GM23338 (cell line): ENCODE results near the gene RBM27. TPM values are rescaled to one million over a fixed set of nuclear protein-coding genes. Genes with fewer than 3 reads are reported as not detected.

ENCODE experiments used
- ATAC-seq: fragments of 200-7000 bp; cut with Tn5 transposase; 3 replicates; pipeline ENCODE4 v1.9.1; 2020
- DNase-seq: peaks from one replicate; pipeline ENCODE4 v3.0.0-alpha.2; 2015; ENCODE audit warnings: low spot score
- H2AFZ ChIP-seq: fragments of 200-600 bp; sonication (generic); 2 replicates; pipeline ENCODE4 v1.8.0; 2016; ENCODE audit warnings: antibody characterized with exemption, mild to moderate bottlenecking, moderate library complexity
- H3F3A ChIP-seq: fragments of 200-600 bp; sonication (generic); replicated peaks from 2 replicates; pipeline ENCODE4 v1.8.0; 2017; ENCODE audit warnings: antibody characterized with exemption, mixed run types, low read depth
- H3K27ac ChIP-seq: fragments of 200-600 bp; sonication (generic); 2 replicates; pipeline ENCODE4 v1.6.1; 2016; ENCODE audit warnings: low read depth
- H3K27me3 ChIP-seq: fragments of 200-600 bp; sonication (generic); 2 replicates; pipeline ENCODE4 v1.8.0; 2016; ENCODE audit warnings: mild to moderate bottlenecking, mixed run types, moderate library complexity; ENCODE audit not compliant: insufficient read depth
- H3K36me3 ChIP-seq: fragments of 200-600 bp; sonication (generic); 2 replicates; pipeline ENCODE4 v1.8.0; 2016; ENCODE audit warnings: mild to moderate bottlenecking; ENCODE audit not compliant: insufficient read depth
- H3K4me1 ChIP-seq: fragments of 200-600 bp; sonication (generic); 2 replicates; pipeline ENCODE4 v1.8.0; 2016; ENCODE audit warnings: mild to moderate bottlenecking, moderate library complexity; ENCODE audit not compliant: insufficient read depth
- H3K4me2 ChIP-seq: fragments of 200-600 bp; sonication (generic); 2 replicates; pipeline ENCODE4 v1.7.1; 2017; ENCODE audit warnings: mixed run types
- H3K4me3 ChIP-seq: fragments of 200-600 bp; sonication (generic); 2 replicates; pipeline ENCODE4 v1.6.1; 2016; ENCODE audit warnings: mixed run types
- H3K79me2 ChIP-seq: fragments of 200-600 bp; sonication (generic); replicated peaks from 2 replicates; pipeline ENCODE4 v1.8.0; 2017; ENCODE audit warnings: mild to moderate bottlenecking; ENCODE audit not compliant: insufficient read depth
- H3K9me2 ChIP-seq: fragments of 200-600 bp; sonication (generic); 2 replicates; pipeline ENCODE4 v1.8.0; 2017; ENCODE audit not compliant: insufficient read depth
- H4K20me1 ChIP-seq: fragments of 200-600 bp; sonication (generic); replicated peaks from 2 replicates; pipeline ENCODE4 v1.8.0; 2017; ENCODE audit warnings: mild to moderate bottlenecking; ENCODE audit not compliant: insufficient read depth
- H3K27ac Mint-ChIP-seq: 2 replicates; pipeline ENCODE4 v1.8.0; 2020; ENCODE audit warnings: inconsistent platforms, mild to moderate bottlenecking, moderate library complexity, mixed read lengths
- H3K27me3 Mint-ChIP-seq: 3 replicates; pipeline ENCODE4 v1.8.0; 2022; ENCODE audit warnings: low read depth, mild to moderate bottlenecking, moderate library complexity, mixed read lengths, inconsistent platforms; ENCODE audit not compliant: insufficient read depth, poor library complexity
- H3K36me3 Mint-ChIP-seq: 3 replicates; pipeline ENCODE4 v1.8.0; 2021; ENCODE audit warnings: low read depth, mild to moderate bottlenecking, inconsistent platforms, moderate library complexity, mixed read lengths
- H3K4me1 Mint-ChIP-seq: 3 replicates; pipeline ENCODE4 v1.8.0; 2020; ENCODE audit warnings: mild to moderate bottlenecking, inconsistent platforms, mixed read lengths
- H3K4me3 Mint-ChIP-seq: 3 replicates; pipeline ENCODE4 v1.8.0; 2021; ENCODE audit warnings: moderate library complexity, mild to moderate bottlenecking, inconsistent platforms, mixed read lengths
- H3K9me3 Mint-ChIP-seq: 3 replicates; pipeline ENCODE4 v1.8.0; 2020; ENCODE audit warnings: moderate library complexity, mild to moderate bottlenecking, inconsistent platforms, mixed read lengths
- CREB1 ChIP-seq: fragments of 250-450 bp; sonication (Bioruptor Pico); IDR thresholded peaks from 2 replicates; pipeline ENCODE4 v1.5.0; 2020; ENCODE audit warnings: low read depth, mild to moderate bottlenecking, moderate library complexity
- CTCF ChIP-seq, 2 experiments: fragments of 200-600 bp in 1 of 2; sonication (generic) in 1 of 2; conservative IDR thresholded peaks; 2 replicates each; pipeline versions ENCODE4 v1.5.1 to v1.6.1; 2016 to 2017; ENCODE audit warnings: antibody characterized with exemption in 2 of 2, low read depth in 2 of 2, mild to moderate bottlenecking in 2 of 2, moderate library complexity in 1 of 2
- ETS1 ChIP-seq: IDR thresholded peaks from 2 replicates; pipeline ENCODE4 v1.6.1; 2016; ENCODE audit warnings: antibody characterized with exemption
- EZH2 ChIP-seq: fragments of 200-600 bp; sonication (generic); IDR thresholded peaks from one replicate; pipeline ENCODE4 v1.8.0; 2017; ENCODE audit warnings: antibody characterized with exemption, mild to moderate bottlenecking, low read depth; ENCODE audit not compliant: unreplicated experiment
- EZH2phosphoT487 ChIP-seq: fragments of 200-600 bp; sonication (generic); IDR thresholded peaks from one replicate; pipeline ENCODE4 v1.8.1; 2018; ENCODE audit warnings: antibody characterized with exemption; ENCODE audit not compliant: unreplicated experiment
- JUNB ChIP-seq: IDR thresholded peaks from one replicate; pipeline ENCODE4 v1.6.1; 2016; ENCODE audit warnings: antibody characterized with exemption; ENCODE audit not compliant: unreplicated experiment
- NANOG ChIP-seq: IDR thresholded peaks from 2 replicates; pipeline ENCODE4 v1.6.1; 2016; ENCODE audit warnings: antibody characterized with exemption, borderline replicate concordance
- POLR2AphosphoS5 ChIP-seq: IDR thresholded peaks from 2 replicates; pipeline ENCODE4 v1.6.1; 2016; ENCODE audit warnings: antibody characterized with exemption, low read depth
- REST ChIP-seq: IDR thresholded peaks from one replicate; pipeline ENCODE4 v1.6.1; 2018; ENCODE audit warnings: antibody characterized with exemption; ENCODE audit not compliant: unreplicated experiment
- STAT1 ChIP-seq: IDR thresholded peaks from one replicate; pipeline ENCODE4 v1.6.1; 2016; ENCODE audit warnings: antibody characterized with exemption; ENCODE audit not compliant: unreplicated experiment
- ZNF114 ChIP-seq: fragments of 250-450 bp; sonication (Bioruptor Pico); IDR thresholded peaks from 2 replicates; pipeline ENCODE4 v1.5.0; 2020; ENCODE audit warnings: mild to moderate bottlenecking, moderate library complexity
- ZNF331 ChIP-seq: fragments of 250-450 bp; sonication (Bioruptor Pico); IDR thresholded peaks from 2 replicates; pipeline ENCODE4 v1.5.0; 2020; ENCODE audit warnings: low read depth, mild to moderate bottlenecking, moderate library complexity
- polyA plus RNA-seq: library from polyadenylated mRNA; unstranded; fragments of >200 nt; fragmentation: Nextera tagmentation; extraction: Ambion mirVana; gene quantifications from 2 replicates; pipeline ENCODE4 v1.2.1, GENCODE V29; 2016
- total RNA-seq: library from RNA; depleted of rRNA; stranded (reverse); fragments of >200 nt; shearing (Covaris generic); gene quantifications from 2 replicates; pipeline ENCODE4 v1.2.3, GENCODE V29; 2014

Gene RBM27
- total and polyA plus RNA-seq, 2 experiments from 2014 or later: 22.4 to 59.5 TPM

GRCh38 chr5:146158255-146158654 is 45.1 kb upstream of the RBM27 start:
- H3K4me3 Mint-ChIP-seq: no peak overlapping the region

GRCh38 chr5:146164382-146164781 is 39.0 kb upstream of the RBM27 start:
- ATAC-seq (no peak), DNase-seq (no peak)
- H3K27me3 ChIP-seq: no peaks in the 10 kb centered on the region
- H3K27ac Mint-ChIP-seq: no peak overlapping the region
- H3K9me3 Mint-ChIP-seq: no peaks in the 10 kb centered on the region
- H3K9me2 ChIP-seq: no peaks in the 10 kb centered on the region
- H3K27ac ChIP-seq: no peak overlapping the region
- H3F3A ChIP-seq: peaks cover 5% of the 10 kb centered on the region; the same call in 1 of the 2 replicates
- peaks cover 4% of the 10 kb centered on the region for H3K27me3 Mint-ChIP-seq
- H4K20me1 ChIP-seq: peaks cover 57% of the 10 kb centered on the region
- H3K79me2 ChIP-seq: peaks cover 56% of the 10 kb centered on the region
- peaks cover 98% of the 10 kb centered on the region for H3K36me3 ChIP-seq
- H3K4me1 Mint-ChIP-seq: no peaks in the 10 kb centered on the region
- H2AFZ ChIP-seq: no peak overlapping the region
- H3K36me3 Mint-ChIP-seq: peaks cover 91% of the 10 kb centered on the region
- no peak overlapping the region for H3K4me3 ChIP-seq
- H3K4me3 Mint-ChIP-seq: no peak overlapping the region
- H3K4me1 ChIP-seq: no peaks in the 10 kb centered on the region
- H3K4me2 ChIP-seq: no peak overlapping the region
- TF ChIP-seq JUNB (no peak), NANOG (no peak), ZNF331 (CRISPR knock-in tag) (no peak), ZNF114 (CRISPR knock-in tag) (no peak), EZH2 (no peak), EZH2phosphoT487 (no peak), STAT1 (no peak), POLR2AphosphoS5 (no peak), CREB1 (CRISPR knock-in tag) (no peak), ETS1 (no peak), REST (no peak)

More at GRCh38 chr5:146158255-146158654, 45.1 kb upstream of the RBM27 start:
- Histone ChIP-seq H3K36me3 (peaks cover 94% of the 10 kb centered on the region), H3F3A (no peaks in the 10 kb centered on the region), H3K79me2 (peaks cover 15% of the 10 kb centered on the region; the same call in 1 of the 2 replicates), H3K27ac (no peak overlapping the region), H3K9me2 (no peaks in the 10 kb centered on the region), H3K4me3 (no peak overlapping the region), H3K4me2 (no peak overlapping the region), H3K27me3 (no peaks in the 10 kb centered on the region), H2AFZ (no peak overlapping the region), H3K4me1 (no peaks in the 10 kb centered on the region), H4K20me1 (peaks cover 13% of the 10 kb centered on the region)
- H3K27me3 Mint-ChIP-seq: peaks cover 5% of the 10 kb centered on the region
- TF ChIP-seq ZNF114 (CRISPR knock-in tag) (no peak), ETS1 (no peak), CTCF (conservative IDR thresholded peaks at IDR 0.05; ENCODE audit: low read depth in 2 of 2) (no peak), EZH2 (no peak), CREB1 (CRISPR knock-in tag) (no peak)
- peaks cover 85% of the 10 kb centered on the region for H3K36me3 Mint-ChIP-seq
- H3K27ac Mint-ChIP-seq: no peak overlapping the region
- H3K9me3 Mint-ChIP-seq: no peaks in the 10 kb centered on the region
- ATAC-seq (no peak), DNase-seq (no peak)
- H3K4me1 Mint-ChIP-seq: no peaks in the 10 kb centered on the region
